Mesenchymal stem cell (in vitro differentiated cells and primary cell): ENCODE data around the gene GSTM3.

Experiments
- DNase-seq: peaks from one replicate; pipeline ENCODE4 v3.0.0-alpha.2; 2013
- H2AFZ ChIP-seq: one replicate; pipeline ENCODE4 v1.6.1; 2013; ENCODE audit warnings: low read depth, mild to moderate bottlenecking, control low read depth, inconsistent platforms, low read length, moderate library complexity
- H2AK5ac ChIP-seq: 2 replicates; pipeline ENCODE4 v1.6.1; 2013; ENCODE audit warnings: low read length, moderate library complexity, mild to moderate bottlenecking, inconsistent platforms; ENCODE audit not compliant: severe bottlenecking
- H2BK120ac ChIP-seq: one replicate; pipeline ENCODE4 v1.6.1; 2013; ENCODE audit warnings: low read depth, mild to moderate bottlenecking, inconsistent platforms, low read length, moderate library complexity
- H2BK12ac ChIP-seq, 2 experiments: one replicate each; pipeline ENCODE4 v1.6.1; 2013; ENCODE audit warnings: inconsistent platforms in 2 of 2, low read length in 2 of 2, mild to moderate bottlenecking in 2 of 2, moderate library complexity in 2 of 2, control low read depth in 1 of 2
- H2BK15ac ChIP-seq: one replicate; pipeline ENCODE4 v1.6.1; 2013; ENCODE audit warnings: mild to moderate bottlenecking, low read depth, inconsistent platforms; ENCODE audit not compliant: poor library complexity, severe bottlenecking
- H2BK5ac ChIP-seq: 2 replicates; pipeline ENCODE4 v1.6.1; 2013; ENCODE audit warnings: low read depth, mild to moderate bottlenecking, low read length, control low read depth, inconsistent platforms; ENCODE audit not compliant: poor library complexity, severe bottlenecking
- H3K14ac ChIP-seq, 2 experiments: one replicate each; pipeline ENCODE4 v1.6.1; 2013; ENCODE audit warnings: inconsistent platforms in 2 of 2, low read length in 2 of 2, control low read depth in 1 of 2, mild to moderate bottlenecking in 1 of 2, moderate library complexity in 1 of 2
- H3K18ac ChIP-seq, 2 experiments: one replicate each; pipeline ENCODE4 v1.6.1; 2013; ENCODE audit warnings: inconsistent platforms in 2 of 2, low read length in 2 of 2, control low read depth in 1 of 2, low read depth in 1 of 2, mild to moderate bottlenecking in 1 of 2
- H3K23ac ChIP-seq, 2 experiments: one replicate each; pipeline ENCODE4 v1.6.1; 2013; ENCODE audit warnings: inconsistent platforms in 2 of 2, low read length in 2 of 2, mild to moderate bottlenecking in 2 of 2, moderate library complexity in 2 of 2, control low read depth in 1 of 2
- H3K27ac ChIP-seq: 2 replicates; pipeline ENCODE4 v1.5.1; 2013; ENCODE audit warnings: mild to moderate bottlenecking, moderate library complexity, low read length, control low read depth, inconsistent platforms; ENCODE audit not compliant: poor library complexity, severe bottlenecking
- H3K27me3 ChIP-seq, 2 experiments: 2 replicates each; pipeline versions ENCODE4 v1.6.1 to v1.7.0; 2013; ENCODE audit warnings: low read length in 2 of 2, mild to moderate bottlenecking in 2 of 2, moderate library complexity in 2 of 2, control low read depth in 1 of 2, inconsistent platforms in 1 of 2; ENCODE audit not compliant: control insufficient read depth in 1 of 2, insufficient read depth in 1 of 2
- H3K36me3 ChIP-seq, 2 experiments: 2 replicates each; pipeline versions ENCODE4 v1.6.1 to v1.7.0; 2013; ENCODE audit warnings: low read length in 2 of 2, control low read depth in 1 of 2, inconsistent platforms in 1 of 2, low read depth in 1 of 2, mild to moderate bottlenecking in 1 of 2; ENCODE audit not compliant: insufficient read depth in 2 of 2, control insufficient read depth in 1 of 2
- H3K4ac ChIP-seq, 2 experiments: one replicate each; pipeline ENCODE4 v1.6.1; 2013; ENCODE audit warnings: inconsistent platforms in 2 of 2, low read length in 2 of 2, mild to moderate bottlenecking in 2 of 2, moderate library complexity in 2 of 2, control low read depth in 1 of 2, low read depth in 1 of 2
- H3K4me1 ChIP-seq: 2 replicates; pipeline ENCODE4 v1.6.1; 2013; ENCODE audit warnings: low read depth, low read length, control low read depth; ENCODE audit not compliant: control insufficient read depth, insufficient read depth
- H3K4me2 ChIP-seq: 2 replicates; pipeline ENCODE4 v1.6.1; 2013; ENCODE audit warnings: low read length, mild to moderate bottlenecking, inconsistent platforms; ENCODE audit not compliant: poor library complexity, severe bottlenecking
- H3K4me3 ChIP-seq, 2 experiments: 2 replicates each; pipeline versions ENCODE4 v1.5.1 to v1.7.0; 2013; ENCODE audit warnings: low read length in 2 of 2, mild to moderate bottlenecking in 2 of 2, control low read depth in 1 of 2, low read depth in 1 of 2; ENCODE audit not compliant: insufficient read depth in 1 of 2
- H3K79me1 ChIP-seq: replicated peaks from 2 replicates; pipeline ENCODE4 v1.6.1; 2013; ENCODE audit warnings: mild to moderate bottlenecking, control low read depth, low read length, inconsistent platforms; ENCODE audit not compliant: poor library complexity, severe bottlenecking
- H3K9ac ChIP-seq: 2 replicates; pipeline ENCODE4 v1.7.0; 2013; ENCODE audit warnings: mild to moderate bottlenecking, low read length, moderate library complexity
- H3K9me3 ChIP-seq: 2 replicates; pipeline ENCODE4 v1.7.0; 2013; ENCODE audit warnings: mild to moderate bottlenecking, low read length; ENCODE audit not compliant: control insufficient read depth
- H4K8ac ChIP-seq: one replicate; pipeline ENCODE4 v1.6.1; 2013; ENCODE audit warnings: inconsistent platforms, mild to moderate bottlenecking, low read length, moderate library complexity
- H4K91ac ChIP-seq: one replicate; pipeline ENCODE4 v1.6.1; 2013; ENCODE audit warnings: mild to moderate bottlenecking, low read length, inconsistent platforms
- WGBS: methylation state at CpG from one replicate; pipeline ENCODE4 v1.1.7; 2013; ENCODE audit warnings: mixed read lengths; 5-methylcytosine and 5-hydroxymethylcytosine counted together

Gene GSTM3

GRCh38 chr1:109772658-109773202 lies 31.9 kb upstream of the GSTM3 start:
- Histone ChIP-seq H3K4me1 (peaks cover 18% of the 10 kb centered on the region), H3K27ac (no peak overlapping the region), H4K91ac (peak overlapping the region; percentile 52), H2BK120ac (peak overlapping the region; percentile 24), H3K18ac (peak overlapping the region in 1 of 2 experiments; percentile 30), H3K36me3 (no peaks in the 10 kb centered on the region), H3K27me3 (no peaks in the 10 kb centered on the region), H4K8ac (peak overlapping the region; percentile 33), H3K4me2 (no peak overlapping the region), H3K9me3 (no peaks in the 10 kb centered on the region), H3K4ac (no peak overlapping the region), H3K9ac (peak overlapping the region; percentile 28), H2BK12ac (peak overlapping the region in 1 of 2 experiments; percentile 37), H3K4me3 (no peak overlapping the region), H3K23ac (no peak overlapping the region), H2AK5ac (no peak overlapping the region), H2BK15ac (no peak overlapping the region), H2BK5ac (no peak overlapping the region), H2AFZ (no peak overlapping the region), H3K14ac (no peak overlapping the region), H3K79me1 (no peaks in the 10 kb centered on the region)
- 93% methylated on average over 6 of the region's 6 CpGs for WGBS
- no peak for DNase-seq

- H3K27me3 ChIP-seq: no peaks in the 10 kb centered on the region
- no peak overlapping the region for H2AFZ ChIP-seq
- WGBS: 78% methylated on average over 7 of the region's 10 CpGs
- H2BK12ac ChIP-seq: peak overlapping the region in 1 of 2 experiments; percentile 23
- no peak overlapping the region for H3K9ac ChIP-seq
- H3K79me1 ChIP-seq: no peaks in the 10 kb centered on the region
- no peak overlapping the region for H3K23ac ChIP-seq
- no peak overlapping the region for H2BK5ac ChIP-seq
- no peaks in the 10 kb centered on the region for H3K9me3 ChIP-seq
- no peak overlapping the region for H3K4ac ChIP-seq
- peaks cover 17% of the 10 kb centered on the region for H3K4me1 ChIP-seq
- no peak overlapping the region for H2AK5ac ChIP-seq
- peak overlapping the region in 1 of 2 experiments; percentile 16 for H3K18ac ChIP-seq
- peak overlapping the region; percentile 5 for H4K8ac ChIP-seq
- H2BK15ac ChIP-seq: no peak overlapping the region
- H3K14ac ChIP-seq: no peak overlapping the region
- H2BK120ac ChIP-seq: no peak overlapping the region
- H4K91ac ChIP-seq: no peak overlapping the region
- H3K4me3 ChIP-seq: no peak overlapping the region
- no peak overlapping the region for H3K4me2 ChIP-seq
- H3K27ac ChIP-seq: no peak overlapping the region
- H3K36me3 ChIP-seq: no peaks in the 10 kb centered on the region
- DNase-seq: no peak
Observed at GRCh38 chr1:109771712-109772657, 31.1 kb upstream of the GSTM3 start.

GRCh38 chr1:109770331-109771095 lies 29.7 kb upstream of the GSTM3 start:
- no peak overlapping the region for H4K91ac ChIP-seq
- no peak overlapping the region for H3K18ac ChIP-seq
- peaks cover 13% of the 10 kb centered on the region for H3K4me1 ChIP-seq
- H3K36me3 ChIP-seq: no peaks in the 10 kb centered on the region
- no peaks in the 10 kb centered on the region for H3K79me1 ChIP-seq
- H3K9me3 ChIP-seq: no peaks in the 10 kb centered on the region
- H3K4me2 ChIP-seq: no peak overlapping the region
- no peak overlapping the region for H2BK120ac ChIP-seq
- H4K8ac ChIP-seq: no peak overlapping the region
- H2AFZ ChIP-seq: no peak overlapping the region
- 86% methylated on average over 8 of the region's 11 CpGs for WGBS
- peak overlapping the region in 1 of 2 experiments; percentile 50 for H2BK12ac ChIP-seq
- no peak overlapping the region for H2BK5ac ChIP-seq
- peaks cover 7 to 9% of the 10 kb centered on the region in 2 experiments for H3K27me3 ChIP-seq
- DNase-seq: no peak
- H3K23ac ChIP-seq: no peak overlapping the region
- H2AK5ac ChIP-seq: no peak overlapping the region
- peak overlapping the region in 1 of 2 experiments; percentile 9 for H3K14ac ChIP-seq
- H3K27ac ChIP-seq: no peak overlapping the region
- no peak overlapping the region for H3K9ac ChIP-seq
- H3K4ac ChIP-seq: no peak overlapping the region
- H3K4me3 ChIP-seq: no peak overlapping the region
- H2BK15ac ChIP-seq: no peak overlapping the region
